Activated CD4-positive, alpha-beta T cell treated with anti-CD3 and anti-CD28 coated beads for 4 hours (primary cell): ENCODE measurements around the gene LIG1.
A peak's percentile ranks its signal among the peaks of the same experiment; 100 is the strongest.

Source experiments
- DNase-seq, 2 donors: peaks; one replicate each; pipeline ENCODE4 v3.0.0-alpha.2; 2020

LIG1 gene

GRCh38 chr19:48169939-48170803 lies at the start of gene LIG1, which contains the start of gene ZSWIM9:
Gene LIG1 (minus strand): TSS chr19:48170344. CDS start chr19:48165566, 4,778 bp downstream.
Gene ZSWIM9 (plus strand): TSS chr19:48170680. CDS start chr19:48171803, 1,123 bp downstream.
- DNase-seq = peak; percentile 88 to 91

- no peak for DNase-seq
Observed at GRCh38 chr19:48218997-48219396, 48.9 kb upstream of the LIG1 start.

- DNase-seq = no peak
Observed at GRCh38 chr19:48216933-48217332, 46.8 kb upstream of the LIG1 start.

- DNase-seq = no peak
Observed at GRCh38 chr19:48213959-48214358, 43.8 kb upstream of the LIG1 start.

GRCh38 chr19:48210005-48210404 lies 39.9 kb upstream of the LIG1 start:
- DNase-seq = no peak

GRCh38 chr19:48206397-48207093 lies 36.4 kb upstream of the LIG1 start:
- DNase-seq = no peak

GRCh38 chr19:48203794-48204628 lies 33.9 kb upstream of the LIG1 start:
- DNase-seq = peak; percentile 86 to 87

- no peak for DNase-seq
Observed at GRCh38 chr19:48203222-48203793, 33.2 kb upstream of the LIG1 start.

GRCh38 chr19:48196933-48197665 lies 27.0 kb upstream of the LIG1 start:
- no peak for DNase-seq

- no peak for DNase-seq
Observed at GRCh38 chr19:48196321-48196763, 26.2 kb upstream of the LIG1 start.

GRCh38 chr19:48194844-48195830 lies 25.0 kb upstream of the LIG1 start:
- DNase-seq = no peak

GRCh38 chr19:48194041-48194843 lies 24.1 kb upstream of the LIG1 start:
- peak in 1 of 2 donors; percentile 40 for DNase-seq

GRCh38 chr19:48192750-48193149 lies 22.6 kb upstream of the LIG1 start:
- no peak for DNase-seq

GRCh38 chr19:48190885-48191284 lies 20.7 kb upstream of the LIG1 start:
- no peak for DNase-seq

GRCh38 chr19:48190288-48190884 lies 20.2 kb upstream of the LIG1 start:
- peak; percentile 65 to 68 for DNase-seq

GRCh38 chr19:48186541-48186991 lies 16.4 kb upstream of the LIG1 start:
- no peak for DNase-seq

GRCh38 chr19:48186015-48186414 lies 15.9 kb upstream of the LIG1 start:
- no peak for DNase-seq

- DNase-seq = no peak
Observed at GRCh38 chr19:48183356-48183755, 13.2 kb upstream of the LIG1 start.

- no peak for DNase-seq
Observed at GRCh38 chr19:48182434-48182833, 12.3 kb upstream of the LIG1 start.
